DMS153 treated with DMSO at 0.1 percent for 48 hours (cell line): Measurements from ENCODE around the gene CACNA1D.
"Not testable (repeated sequence)": the region's sequence is repeated elsewhere in the genome, so short reads cannot be mapped to it uniquely, and the experiment has no call there.

ENCODE experiments used
- DNase-seq: peaks from one replicate; lab custom pipeline; 2025; ENCODE audit not compliant: unreplicated experiment; lab: John Stamatoyannopoulos, UW

The CACNA1D gene

GRCh38 chr3:53612508-53612907, 118.1 kb downstream of the CACNA1D start:
- no peak for DNase-seq

DNA sequence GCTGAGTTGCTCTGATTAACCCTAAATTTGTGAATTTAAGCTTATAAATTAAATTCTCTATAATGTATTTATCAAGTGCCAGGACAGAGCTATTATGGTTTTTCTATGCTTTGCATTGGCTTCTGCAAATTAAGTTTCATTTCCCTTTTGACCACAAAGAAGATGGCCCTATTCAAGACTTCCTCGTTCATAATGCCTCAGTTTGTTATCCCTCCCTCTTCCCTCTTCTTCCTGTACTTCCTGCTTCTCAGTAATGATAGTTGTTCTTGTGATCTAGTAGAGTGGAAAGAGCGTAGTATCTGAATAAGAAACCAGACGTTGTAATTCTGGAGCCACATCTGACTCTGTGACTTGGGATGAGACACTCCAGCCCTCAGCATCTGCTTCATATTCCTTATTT, 118.7 kb downstream of the CACNA1D start:
- no peak for DNase-seq

- no peak for DNase-seq
These were observed 119.9 kb downstream of the CACNA1D start for GRCh38 chr3:53614307-53614706.

- DNase-seq, result no peak
These were observed 121.9 kb downstream of the CACNA1D start for GRCh38 chr3:53616321-53616720.

DNA sequence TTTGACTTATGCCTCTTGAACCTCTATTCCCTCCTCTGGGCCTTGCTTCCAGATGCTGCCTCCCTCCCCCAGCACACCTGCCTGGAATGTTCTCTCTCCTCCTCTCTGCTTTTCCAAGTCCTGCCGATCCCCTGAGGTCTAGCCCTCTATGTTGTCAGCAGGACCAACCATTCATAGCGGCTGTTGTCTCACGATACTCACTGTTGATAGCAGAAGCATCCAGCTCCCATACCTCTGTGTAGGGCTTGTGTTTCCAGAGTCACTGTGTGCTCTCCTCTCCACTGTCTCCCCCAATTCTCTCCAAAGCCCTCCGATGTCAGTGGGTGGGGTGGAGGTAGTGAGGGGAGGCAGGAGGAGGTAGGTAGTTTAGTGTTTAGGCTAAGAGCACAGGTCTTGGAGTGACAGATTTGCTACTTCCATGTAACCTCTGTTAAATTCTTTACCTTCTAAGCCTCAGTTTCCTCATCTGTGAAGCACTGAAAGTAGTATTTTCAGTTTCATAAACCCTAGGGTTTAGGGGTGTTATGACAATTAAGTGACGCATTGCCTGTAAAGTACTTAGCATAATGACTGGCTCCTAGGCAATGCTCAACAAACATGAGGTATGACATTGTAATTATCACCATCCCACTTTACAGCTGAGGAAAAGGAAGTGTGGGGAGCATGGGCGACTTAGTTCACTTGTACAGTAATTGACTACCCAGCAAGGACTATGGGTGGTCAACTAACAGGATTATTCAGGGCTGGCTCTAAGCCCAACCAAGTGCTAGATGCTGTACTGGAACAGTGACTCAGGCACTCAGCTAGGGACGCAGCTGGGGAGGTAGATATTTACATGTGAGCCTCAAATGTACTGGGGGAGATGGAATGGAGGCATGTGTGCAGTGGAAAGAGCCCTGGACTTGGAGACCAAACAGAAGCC, 122.8 kb downstream of the CACNA1D start:
- DNase-seq, result no peak

GRCh38 chr3:53617893-53618523, 123.6 kb downstream of the CACNA1D start:
- DNase-seq, result no peak

DNA sequence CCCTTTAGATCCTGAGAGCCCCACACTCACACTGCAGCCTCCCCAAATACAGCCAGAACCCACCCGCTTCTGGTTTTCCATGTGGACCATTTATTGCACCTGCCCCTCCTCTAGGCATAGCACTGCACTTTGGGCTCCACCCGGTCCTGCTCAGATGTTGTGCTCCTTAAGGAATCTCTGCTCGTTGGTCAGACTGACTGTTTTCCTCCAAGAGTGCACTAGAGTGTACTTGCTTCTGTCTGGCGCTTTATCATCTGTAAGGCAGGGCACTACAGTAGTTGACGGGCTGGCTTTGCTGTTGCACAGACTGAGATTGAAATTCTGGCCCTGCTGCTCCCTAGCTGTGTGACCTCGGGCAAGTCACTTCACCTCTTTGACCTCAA, 124.1 kb downstream of the CACNA1D start:
- DNase-seq, result no peak

- DNase-seq, result no peak
These were observed 124.5 kb downstream of the CACNA1D start for GRCh38 chr3:53618936-53619335.

- DNase-seq, result no peak
These were observed 129.8 kb downstream of the CACNA1D start for GRCh38 chr3:53624061-53624857.

GRCh38 chr3:53626876-53627275, 132.5 kb downstream of the CACNA1D start:
- no peak for DNase-seq

GRCh38 chr3:53628536-53629401, 134.4 kb downstream of the CACNA1D start:
- peak; percentile 6 for DNase-seq

GRCh38 chr3:53629402-53629723, 135.0 kb downstream of the CACNA1D start:
- no peak for DNase-seq

DNA sequence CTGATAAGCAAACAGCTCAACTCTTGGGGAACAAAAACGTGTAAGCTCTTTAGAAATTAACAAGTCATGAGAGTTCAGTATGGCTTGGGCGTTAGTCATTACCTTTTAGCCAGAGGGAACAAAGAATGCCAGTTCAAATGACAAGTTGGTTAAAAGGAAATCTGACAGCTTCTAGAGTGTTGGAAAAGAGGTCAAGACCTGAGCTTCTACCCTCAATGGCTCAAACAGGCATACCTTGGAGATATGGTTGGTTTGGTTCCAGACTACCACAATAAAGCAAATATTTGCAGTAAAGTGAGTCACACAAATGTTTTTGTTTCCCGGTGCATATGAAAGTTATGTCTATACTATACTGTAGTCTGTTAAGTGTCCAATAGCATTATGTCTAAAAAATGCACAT, 136.1 kb downstream of the CACNA1D start:
- DNase-seq, result no peak

GRCh38 chr3:53633197-53633787, 138.9 kb downstream of the CACNA1D start:
- no peak for DNase-seq

DNA sequence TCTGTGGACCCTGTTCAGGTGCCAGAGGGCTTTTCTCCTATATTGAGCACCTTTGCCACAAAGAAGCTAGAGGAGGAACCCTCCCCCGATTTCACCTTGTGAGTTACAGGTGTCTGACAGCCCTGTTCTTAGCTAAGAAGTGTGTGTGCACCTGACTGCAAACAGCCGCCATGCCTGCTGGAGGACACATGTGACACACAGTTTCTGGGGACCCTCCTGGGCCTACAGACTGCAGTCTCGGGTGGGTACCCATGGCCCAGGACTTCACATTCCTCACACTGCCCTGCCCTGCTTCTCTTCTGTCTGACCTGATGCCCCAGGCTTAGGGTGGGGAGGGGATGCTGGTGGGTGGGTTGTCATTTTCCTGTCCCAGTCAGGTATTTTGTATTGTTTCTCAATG, 140.6 kb downstream of the CACNA1D start:
- no peak for DNase-seq

- not testable (repeated sequence) for DNase-seq
These were observed 144.4 kb downstream of the CACNA1D start for GRCh38 chr3:53638806-53639205.

- DNase-seq, result no peak
These were observed 147.0 kb downstream of the CACNA1D start for GRCh38 chr3:53641397-53641796.

DNA sequence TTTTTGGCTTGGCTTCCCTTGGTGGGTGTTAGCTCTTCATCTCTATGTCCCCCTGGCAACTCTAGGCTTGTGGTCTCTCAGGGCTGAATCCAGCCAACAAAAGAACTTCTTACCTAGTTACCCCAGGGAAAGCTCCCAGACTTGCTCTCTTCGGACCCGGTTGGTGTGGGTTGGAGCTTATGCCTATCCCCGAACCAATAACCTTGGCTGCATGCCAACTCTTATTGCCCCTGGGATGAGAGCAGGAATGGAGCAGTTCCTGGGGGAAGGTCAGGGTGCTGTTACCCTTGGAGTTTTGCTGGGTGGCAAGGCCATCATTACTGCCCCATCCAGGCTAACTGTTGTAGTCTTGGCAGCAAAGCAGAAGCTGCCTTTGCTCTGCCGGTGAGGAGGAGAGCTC, 147.8 kb downstream of the CACNA1D start:
- no peak for DNase-seq

DNA sequence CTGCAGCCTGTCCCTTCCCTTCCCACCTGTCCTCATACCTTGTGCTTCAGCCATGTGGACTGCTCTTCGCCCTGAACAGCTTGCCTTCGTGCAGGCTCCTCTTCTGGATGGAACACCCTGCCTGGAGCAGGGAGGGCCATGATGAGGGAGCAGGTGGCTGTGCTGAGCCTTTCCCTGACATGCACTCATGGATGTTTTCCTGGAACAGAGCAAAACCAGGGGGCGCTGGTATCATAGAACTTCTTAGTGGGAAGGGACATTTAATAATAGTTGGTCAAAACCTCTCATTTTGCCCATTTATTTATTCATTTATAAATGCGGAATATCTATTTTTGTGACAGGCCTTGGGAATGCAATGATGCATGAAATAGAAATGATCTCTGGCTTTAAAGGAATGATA, 149.3 kb downstream of the CACNA1D start:
- DNase-seq, result no peak

DNA sequence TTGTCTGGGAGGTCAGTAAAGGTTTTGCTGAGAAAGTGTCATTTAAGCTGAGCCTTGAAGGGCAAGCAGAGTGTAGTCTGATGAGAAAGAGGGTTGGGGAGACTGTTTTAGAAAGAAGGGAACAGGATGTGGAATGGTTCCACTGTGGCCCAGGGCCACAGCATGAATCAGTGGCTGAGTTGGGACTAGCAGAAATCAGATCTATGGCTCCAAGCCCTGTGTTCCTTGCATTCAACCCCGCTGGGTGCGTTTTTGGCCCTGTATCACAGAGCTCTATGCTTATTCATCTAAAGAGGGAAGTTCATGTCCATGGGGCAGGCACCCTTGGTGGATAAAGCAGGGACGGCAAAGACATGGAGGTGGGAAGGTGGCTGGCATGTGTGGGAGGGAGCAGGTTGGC, 151.3 kb downstream of the CACNA1D start:
- no peak for DNase-seq
